Psoas muscle (tissue), 8 donors: Measurements from ENCODE around the gene DCN. TPM values are rescaled to one million over a fixed set of nuclear protein-coding genes. Genes with fewer than 3 reads are reported as not detected.

Experiments
- ATAC-seq, 4 donors: fragments of 200-7000 bp; cut with Tn5 transposase; one replicate each; pipeline ENCODE4 v1.9.1; 2020; ENCODE audit warnings: moderate library complexity in 3 of 4, mild to moderate bottlenecking in 2 of 4
- DNase-seq, 2 donors: peaks; one replicate each; pipeline ENCODE4 v3.0.0-alpha.2; 2020
- H3K27ac ChIP-seq: fragments of 200-600 bp; one replicate; pipeline ENCODE4 v1.8.0; 2022
- H3K27me3 ChIP-seq, 3 donors: fragments of 200-600 bp in 1 of 3; one replicate each; pipeline versions ENCODE4 v1.6.1 to v1.8.0; 2013 to 2022; ENCODE audit warnings: low read length in 2 of 3, mild to moderate bottlenecking in 2 of 3, moderate library complexity in 1 of 3; ENCODE audit not compliant: insufficient read depth in 3 of 3
- H3K36me3 ChIP-seq, 2 donors: fragments of 200-600 bp in 1 of 2; one replicate each; pipeline versions ENCODE4 v1.6.1 to v1.8.0; 2013 to 2022; ENCODE audit warnings: low read depth in 1 of 2, mild to moderate bottlenecking in 1 of 2, moderate library complexity in 1 of 2; ENCODE audit not compliant: insufficient read depth in 1 of 2
- H3K4me1 ChIP-seq: fragments of 200-600 bp; one replicate; pipeline ENCODE4 v1.8.0; 2022
- H3K4me3 ChIP-seq: fragments of 200-600 bp; one replicate; pipeline ENCODE4 v1.8.0; 2022; ENCODE audit warnings: mild to moderate bottlenecking
- H3K9me3 ChIP-seq: fragments of 200-600 bp; one replicate; pipeline ENCODE4 v1.8.0; 2022
- WGBS, 3 donors: extraction: QIAGEN DNeasy Blood & Tissue Kit; methylation state at CpG; one replicate each; pipeline versions ENCODE4 v1.1.6 to v1.1.7; 2013; 5-methylcytosine and 5-hydroxymethylcytosine counted together
- intact Hi-C, 2 donors: fragments of 100-400 bp; cut with DNase I; formaldehyde crosslinking; loops; one replicate each; pipeline versions ENCODE4 v1.11.0 to v1.14.2; 2022
- polyA plus RNA-seq, 3 donors: library from polyadenylated mRNA; stranded (reverse); fragments of 200-250 nt; gene quantifications; one replicate each; pipeline ENCODE4 v1.2.3, GENCODE V29; 2013
- total RNA-seq, 4 donors: library from RNA; stranded (reverse); fragmentation: NEBNext Ultra II Directional in 2 of 4; extraction: Animal tissue kit (Norgen Biotek cat#: 25700) in 2 of 4; gene quantifications; one replicate each; pipeline versions ENCODE4 v1.2.1 to v1.2.4, GENCODE V29; 2021 to 2023
- TF ChIP-seq, protein P1 (sequence below): fragments of 200-600 bp; IDR thresholded peaks from one replicate; pipeline ENCODE4 v1.8.0; 2022; ENCODE audit warnings: antibody characterized with exemption
- donor health status: healthy with polysubstance abuse.
- donor health status: DM: no; HTN: no; CAD: no; lungs with moderate emphysema.
- donor health status: Bipolar disorder and iron deficiency.
- donor health status: healthy.
- donor health status: DM: yes; HTN: yes; CAD: no.
- donor health status: DM: no; HTN: no; CAD: no.
- donor health status: DM: no; HTN: no; CAD: no.
- donor health status: DM: yes; HTN: yes; CAD: no.

DCN gene
- total and polyA plus RNA-seq, 7 donors: 219 to 361 (median 227) TPM

DNA sequence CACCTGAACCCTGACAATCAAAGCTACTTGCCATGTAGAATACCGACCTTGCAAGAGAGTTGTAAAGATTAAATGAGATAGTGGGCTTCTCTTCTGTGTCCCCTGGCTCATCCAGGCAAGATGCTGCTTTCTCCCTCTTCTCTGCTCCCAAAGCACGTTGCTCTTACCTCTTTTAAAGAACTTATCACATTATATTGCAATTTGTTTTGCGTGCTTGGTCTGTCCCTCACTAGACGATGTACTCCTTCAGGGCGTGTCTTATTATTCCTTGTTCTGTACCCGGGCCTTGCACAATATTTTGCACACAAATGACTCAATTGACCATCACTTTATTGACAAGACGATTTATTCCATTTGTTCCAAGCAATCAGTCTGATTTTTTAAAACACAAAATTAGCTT lies 3.3 kb downstream of the DCN start:
- Histone ChIP-seq H3K27ac (peak overlapping the region; percentile 51), H3K27me3 (no peaks in the 10 kb centered on the region), H3K9me3 (no peaks in the 10 kb centered on the region), H3K4me3 (peak overlapping the region; percentile 45), H3K36me3 (no peaks in the 10 kb centered on the region), H3K4me1 (no peaks in the 10 kb centered on the region)
- intact Hi-C loops: loop anchor here in 1 of 2 donors (10.0 kb wide), 1 partner anchor 145 kb away; no protein-coding TSS in a partner anchor
- ATAC-seq: peak in 3 of 4 donors; percentile 24 to 74 (median 55)
- WGBS, 3 donors: 73 to 77% (median 77%) methylated on average over 7 of the region's 7 CpGs
- DNase-seq: no peak
- TF ChIP-seq, protein P1, sequence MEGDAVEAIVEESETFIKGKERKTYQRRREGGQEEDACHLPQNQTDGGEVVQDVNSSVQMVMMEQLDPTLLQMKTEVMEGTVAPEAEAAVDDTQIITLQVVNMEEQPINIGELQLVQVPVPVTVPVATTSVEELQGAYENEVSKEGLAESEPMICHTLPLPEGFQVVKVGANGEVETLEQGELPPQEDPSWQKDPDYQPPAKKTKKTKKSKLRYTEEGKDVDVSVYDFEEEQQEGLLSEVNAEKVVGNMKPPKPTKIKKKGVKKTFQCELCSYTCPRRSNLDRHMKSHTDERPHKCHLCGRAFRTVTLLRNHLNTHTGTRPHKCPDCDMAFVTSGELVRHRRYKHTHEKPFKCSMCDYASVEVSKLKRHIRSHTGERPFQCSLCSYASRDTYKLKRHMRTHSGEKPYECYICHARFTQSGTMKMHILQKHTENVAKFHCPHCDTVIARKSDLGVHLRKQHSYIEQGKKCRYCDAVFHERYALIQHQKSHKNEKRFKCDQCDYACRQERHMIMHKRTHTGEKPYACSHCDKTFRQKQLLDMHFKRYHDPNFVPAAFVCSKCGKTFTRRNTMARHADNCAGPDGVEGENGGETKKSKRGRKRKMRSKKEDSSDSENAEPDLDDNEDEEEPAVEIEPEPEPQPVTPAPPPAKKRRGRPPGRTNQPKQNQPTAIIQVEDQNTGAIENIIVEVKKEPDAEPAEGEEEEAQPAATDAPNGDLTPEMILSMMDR: no peak

DNA sequence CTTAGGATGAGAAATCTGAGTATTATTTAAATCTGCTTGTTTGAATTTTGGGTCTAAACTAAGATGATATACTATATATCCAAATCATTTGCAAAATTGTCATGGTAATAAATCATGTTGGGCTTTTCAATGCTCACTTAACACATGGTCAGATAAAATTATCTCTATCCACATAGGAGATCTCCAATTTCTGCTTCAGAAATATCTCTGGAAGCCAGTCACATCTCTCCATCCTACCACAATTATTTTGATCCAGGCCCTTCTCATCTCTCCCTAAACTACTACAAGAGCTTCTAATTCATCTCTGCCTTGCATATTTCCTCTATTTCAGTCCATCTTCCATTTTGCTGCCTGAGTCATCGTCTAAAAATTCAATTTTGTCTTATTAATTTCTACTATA lies 3.8 kb downstream of the DCN start:
- WGBS, 3 donors: 53 to 78% (median 73%) methylated on average over 1 of the region's 1 CpG
- H3K36me3 ChIP-seq: no peaks in the 10 kb centered on the region
- H3K9me3 ChIP-seq: no peaks in the 10 kb centered on the region
- TF ChIP-seq, protein P1: no peak
- H3K4me1 ChIP-seq: no peaks in the 10 kb centered on the region
- H3K27ac ChIP-seq: peak overlapping the region; percentile 51
- ATAC-seq: peak in 1 of 4 donors; percentile 4
- intact Hi-C loops: loop anchor here in 1 of 2 donors (10.0 kb wide), 1 partner anchor 146 kb away; no protein-coding TSS in a partner anchor
- no peak for DNase-seq
- peak overlapping the region; percentile 45 for H3K4me3 ChIP-seq
- no peaks in the 10 kb centered on the region for H3K27me3 ChIP-seq

DNA sequence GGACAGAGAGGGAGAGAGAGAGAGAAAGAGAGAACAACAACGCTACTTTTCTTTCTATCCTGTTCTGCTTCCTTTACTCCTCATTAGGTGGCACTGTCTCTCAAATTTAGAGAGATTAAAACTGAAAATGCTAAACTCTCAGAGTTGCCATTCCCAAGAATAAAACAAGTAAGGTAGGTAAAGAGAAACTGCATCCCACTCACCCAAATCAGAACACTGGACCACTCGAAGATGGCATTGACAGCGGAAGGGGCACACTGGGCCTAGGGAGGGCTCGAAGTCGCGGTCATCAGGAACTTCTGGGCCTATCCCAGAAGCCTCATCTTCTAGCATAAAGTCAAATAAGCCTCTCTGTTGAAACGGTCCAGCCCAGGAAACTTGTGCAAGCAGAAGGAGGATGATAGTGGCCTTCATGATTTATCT lies 4.5 kb downstream of the DCN start:
- Histone ChIP-seq H3K27me3 (no peaks in the 10 kb centered on the region), H3K4me3 (peak overlapping the region; percentile 45), H3K4me1 (no peaks in the 10 kb centered on the region), H3K9me3 (no peaks in the 10 kb centered on the region), H3K27ac (no peak overlapping the region), H3K36me3 (no peaks in the 10 kb centered on the region)
- WGBS, 3 donors: 40 to 60% (median 54%) methylated on average over 7 of the region's 7 CpGs
- ATAC-seq: peak in 3 of 4 donors; percentile 28 to 56 (median 52)
- intact Hi-C loops: loop anchor here in 1 of 2 donors (10.0 kb wide), 1 partner anchor 147 kb away; no protein-coding TSS in a partner anchor
- peak; percentile 13 to 42 for DNase-seq
- TF ChIP-seq, protein P1: peak; percentile 34

DNA sequence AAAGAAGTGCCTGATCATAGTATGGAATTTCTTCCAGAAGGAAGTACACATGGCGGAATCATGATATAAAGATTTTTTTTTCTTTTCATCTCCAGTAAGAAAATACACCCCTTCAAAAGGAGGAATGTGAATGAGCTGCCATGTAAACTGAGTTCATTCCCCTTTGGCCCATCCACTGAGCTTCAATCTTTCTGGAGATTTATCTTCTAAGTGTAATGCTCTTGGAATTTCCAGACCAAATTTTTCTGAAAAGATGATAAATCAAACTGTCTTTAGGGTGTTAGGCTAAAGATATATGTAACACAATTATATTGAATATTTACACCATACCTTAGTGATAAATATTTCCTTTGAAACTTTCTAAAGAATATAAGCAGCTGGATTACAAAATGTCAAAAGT lies 5.2 kb downstream of the DCN start:
- no peaks in the 10 kb centered on the region for H3K27me3 ChIP-seq
- TF ChIP-seq, protein P1: no peak
- no peaks in the 10 kb centered on the region for H3K9me3 ChIP-seq
- no peaks in the 10 kb centered on the region for H3K36me3 ChIP-seq
- intact Hi-C loops: loop anchor here in 1 of 2 donors (10.0 kb wide), 1 partner anchor 147 kb away; no protein-coding TSS in a partner anchor
- DNase-seq (no peak), ATAC-seq (no peak)
- peak overlapping the region; percentile 24 for H3K27ac ChIP-seq
- peak overlapping the region; percentile 45 for H3K4me3 ChIP-seq
- no peaks in the 10 kb centered on the region for H3K4me1 ChIP-seq
- WGBS, 3 donors: 89 to 95% (median 90%) methylated on average over 1 of the region's 1 CpG

DNA sequence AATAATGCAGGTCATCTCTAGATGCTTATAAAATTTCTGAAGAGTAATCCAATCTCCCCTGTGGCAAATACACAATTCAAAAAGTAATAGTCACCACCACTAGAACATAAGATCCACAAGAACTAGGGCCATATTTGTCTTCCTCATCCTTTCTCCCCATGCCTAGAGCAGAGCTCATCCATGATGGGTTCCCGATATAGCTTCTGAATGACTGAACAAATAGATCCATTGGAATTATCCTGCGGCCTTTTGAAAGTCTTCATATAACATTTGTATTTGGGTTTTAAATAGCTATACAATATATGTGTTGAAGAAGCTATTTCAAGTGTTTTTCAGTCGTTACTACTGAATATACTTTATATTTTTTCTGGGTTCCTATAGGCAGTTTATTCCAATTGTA lies 5.7 kb downstream of the DCN start:
- Histone ChIP-seq H3K36me3 (no peaks in the 10 kb centered on the region), H3K4me3 (peak overlapping the region; percentile 45), H3K9me3 (no peaks in the 10 kb centered on the region), H3K27ac (no peak overlapping the region), H3K27me3 (no peaks in the 10 kb centered on the region), H3K4me1 (no peaks in the 10 kb centered on the region)
- DNase-seq (no peak), ATAC-seq (no peak)
- TF ChIP-seq, protein P1: no peak
- intact Hi-C loops: loop anchor here in 1 of 2 donors (10.0 kb wide), 1 partner anchor 148 kb away; no protein-coding TSS in a partner anchor
- 91 to 94% (median 93%) methylated on average over 3 of the region's 3 CpGs for WGBS, 3 donors
